Right kidney (tissue), 1 donor: ENCODE data around the gene ELOB.

Experiments
- DNase-seq: peaks from one replicate; pipeline ENCODE4 v3.0.0-alpha.2; 2016

ELOB gene

GRCh38 chr16:2749476-2749875, 27.6 kb downstream of the ELOB start:
- DNase-seq = no peak

DNA sequence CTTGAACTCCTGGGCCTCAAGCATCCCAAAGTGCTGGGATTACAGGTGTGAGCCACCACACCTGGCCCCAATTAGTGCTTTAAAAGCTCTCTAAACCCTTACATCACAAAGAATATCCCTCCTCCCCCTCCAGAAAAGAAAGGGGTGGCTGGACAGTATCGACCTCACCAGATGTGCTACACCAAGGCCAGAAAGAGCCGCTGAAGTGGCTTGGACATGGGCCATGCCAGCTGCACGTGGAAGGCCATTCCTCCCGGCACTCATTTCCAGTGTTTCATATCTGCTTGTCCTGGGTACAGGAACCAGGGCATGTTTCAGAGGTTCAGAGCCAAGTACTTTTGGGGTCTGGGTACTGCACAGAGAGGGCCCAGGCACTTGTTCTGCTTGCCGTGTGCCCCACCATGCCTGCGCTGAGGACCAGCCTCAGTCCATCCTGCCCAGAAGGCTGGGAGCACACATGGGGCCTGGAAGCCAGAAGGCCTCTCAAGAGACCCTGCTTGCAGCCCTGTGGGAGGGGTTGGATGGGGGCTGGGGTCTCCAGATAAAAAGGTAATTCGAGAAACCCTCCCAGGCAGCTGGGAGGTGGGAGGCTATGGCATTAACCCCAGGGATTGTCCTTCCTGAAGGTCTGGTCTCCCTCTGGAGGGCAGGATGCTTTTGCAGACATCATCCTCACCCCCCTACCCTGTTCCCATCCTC, 28.2 kb downstream of the ELOB start:
- no peak for DNase-seq

DNA sequence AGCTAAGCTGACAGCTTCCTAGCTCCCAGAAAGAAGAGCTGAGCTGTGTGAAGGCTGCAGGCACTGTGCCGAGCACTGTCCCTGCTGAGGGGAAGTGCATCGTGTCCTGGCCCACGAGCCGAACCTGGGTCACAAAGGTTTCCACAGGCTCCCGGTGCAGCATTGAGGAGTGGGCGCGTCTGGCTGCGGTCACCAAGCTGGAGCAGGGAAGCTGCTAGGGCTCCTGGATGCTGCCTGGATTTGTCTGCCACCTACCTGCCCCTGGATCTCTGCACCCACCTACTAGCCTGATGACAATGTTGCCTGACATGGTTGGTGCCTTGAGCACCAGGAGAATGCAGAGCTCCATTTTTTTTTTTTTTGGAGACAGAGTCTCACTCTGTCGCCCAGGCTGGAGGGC, 31.1 kb downstream of the ELOB start:
- DNase-seq = no peak

DNA sequence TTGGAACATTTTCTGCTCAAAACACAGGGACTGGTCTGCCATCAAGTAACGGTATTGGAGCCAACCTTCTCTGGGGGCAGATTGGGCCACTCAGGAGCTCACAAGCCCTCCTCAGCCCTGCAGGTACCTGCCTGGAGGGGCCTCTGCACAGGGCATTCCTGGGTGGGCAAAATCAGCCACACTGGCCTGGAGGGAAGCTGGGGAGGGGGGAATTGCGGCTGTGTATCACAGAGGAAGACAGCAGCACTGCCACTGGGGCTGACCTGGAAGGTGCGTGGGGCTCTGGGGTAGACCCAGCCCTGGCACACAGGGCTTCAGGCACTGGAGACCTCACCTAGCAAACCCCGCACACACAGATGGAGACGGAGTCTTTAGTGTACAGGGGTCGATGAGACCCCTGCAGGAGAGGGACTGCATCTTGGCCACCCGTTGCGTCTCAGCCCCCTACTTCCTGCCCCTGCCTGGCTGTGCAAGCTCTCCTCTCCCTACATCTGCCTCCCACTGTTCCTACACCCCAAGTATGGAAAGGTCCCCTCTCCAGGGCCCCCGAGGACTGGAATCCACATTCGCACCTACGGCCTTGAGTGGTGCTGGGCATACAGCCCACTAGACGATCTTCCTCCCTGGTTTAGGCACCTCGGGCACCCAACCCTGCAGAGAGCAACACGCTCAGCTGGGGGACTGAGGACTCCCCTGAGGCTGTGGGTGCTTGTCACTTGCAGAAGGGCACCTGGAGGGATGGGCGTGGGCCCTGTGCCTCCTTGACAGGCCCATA, 31.8 kb downstream of the ELOB start:
- DNase-seq = no peak

GRCh38 chr16:2744711-2745110, 32.4 kb downstream of the ELOB start:
- DNase-seq = no peak

GRCh38 chr16:2743007-2743810, 33.9 kb downstream of the ELOB start:
- no peak for DNase-seq

DNA sequence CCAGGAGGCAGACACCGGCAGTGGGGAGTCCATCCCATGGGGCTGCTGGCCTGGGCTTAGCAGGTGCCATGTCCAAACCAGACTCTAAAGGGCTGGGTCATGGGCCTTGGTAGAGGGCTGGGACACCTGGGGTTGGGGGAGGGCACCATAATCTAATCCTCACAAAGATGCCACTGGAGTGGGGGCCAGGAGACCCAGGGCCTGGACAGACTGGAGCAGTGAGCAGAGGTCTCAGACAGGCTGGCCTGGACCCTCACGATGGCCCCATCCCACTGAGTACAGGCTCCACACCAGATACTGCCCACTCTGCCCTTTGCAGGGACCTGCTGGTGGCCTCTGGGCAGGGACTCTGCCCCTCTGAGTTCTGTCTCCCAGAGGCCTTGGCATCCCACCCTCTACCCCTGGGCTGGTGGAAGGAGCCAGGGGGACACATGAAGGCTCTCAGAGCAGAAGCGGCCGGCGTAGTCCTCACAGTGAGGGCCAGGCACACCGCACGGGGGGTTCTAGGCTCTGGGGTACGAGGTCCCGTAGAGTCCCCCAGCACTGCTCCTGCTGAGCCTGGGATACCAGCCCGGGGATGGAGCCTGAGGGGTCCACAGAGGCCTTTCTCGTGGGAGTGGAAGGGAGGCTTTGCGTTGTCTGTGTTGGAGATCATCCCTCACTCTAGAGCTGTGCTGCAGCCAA, 34.6 kb downstream of the ELOB start:
- no peak for DNase-seq

DNA sequence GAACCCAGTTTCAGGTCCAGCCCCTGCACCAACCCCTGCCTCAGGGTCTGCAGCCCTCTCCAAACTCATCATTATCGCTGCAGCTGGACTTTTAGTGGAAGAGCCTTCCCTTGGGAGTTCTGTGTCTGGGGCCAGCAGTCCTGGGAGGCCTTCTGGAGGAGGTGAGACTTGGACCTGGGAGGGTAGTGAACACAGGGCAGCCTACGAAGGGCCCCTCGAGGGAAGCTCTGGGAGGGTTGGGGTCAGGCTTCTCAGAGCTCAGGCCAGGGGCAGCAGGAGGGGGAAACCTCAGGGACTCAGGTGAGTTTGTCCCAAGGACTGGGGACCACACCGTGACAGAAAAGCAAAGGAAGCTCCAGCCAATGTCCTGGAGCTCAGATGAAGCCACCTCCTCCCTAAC, 35.9 kb downstream of the ELOB start:
- DNase-seq = no peak

GRCh38 chr16:2740476-2740875, 36.6 kb downstream of the ELOB start:
- DNase-seq = no peak

GRCh38 chr16:2739625-2740430, 37.3 kb downstream of the ELOB start:
- no peak for DNase-seq

- DNase-seq = no peak
Observed at GRCh38 chr16:2738615-2739014, 38.5 kb downstream of the ELOB start.

DNA sequence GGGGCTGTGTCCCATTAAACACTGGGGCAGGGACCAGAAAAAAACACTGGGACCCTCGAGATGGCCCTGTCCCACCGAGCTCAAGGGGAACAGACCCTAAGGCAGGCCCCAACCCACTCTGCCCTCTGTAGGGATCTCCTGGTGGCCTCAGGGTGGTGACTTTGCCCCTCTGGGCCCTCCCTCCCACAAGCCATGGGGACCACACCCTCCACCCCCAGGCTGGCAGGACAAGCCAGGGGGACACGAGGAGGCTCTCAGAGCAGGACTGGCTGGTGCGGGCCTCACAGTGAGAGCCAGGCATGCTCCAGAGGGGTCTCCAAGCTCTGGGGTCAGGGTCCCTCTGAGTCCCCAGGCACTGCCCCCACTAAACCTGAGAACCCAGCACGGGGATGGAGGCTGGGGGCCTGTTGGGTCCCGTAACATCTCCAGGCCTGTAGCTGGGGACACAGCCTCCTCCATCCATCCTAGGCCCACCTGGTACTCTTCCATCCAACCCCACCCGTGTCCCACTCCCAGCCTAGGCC, 39.1 kb downstream of the ELOB start:
- no peak for DNase-seq

DNA sequence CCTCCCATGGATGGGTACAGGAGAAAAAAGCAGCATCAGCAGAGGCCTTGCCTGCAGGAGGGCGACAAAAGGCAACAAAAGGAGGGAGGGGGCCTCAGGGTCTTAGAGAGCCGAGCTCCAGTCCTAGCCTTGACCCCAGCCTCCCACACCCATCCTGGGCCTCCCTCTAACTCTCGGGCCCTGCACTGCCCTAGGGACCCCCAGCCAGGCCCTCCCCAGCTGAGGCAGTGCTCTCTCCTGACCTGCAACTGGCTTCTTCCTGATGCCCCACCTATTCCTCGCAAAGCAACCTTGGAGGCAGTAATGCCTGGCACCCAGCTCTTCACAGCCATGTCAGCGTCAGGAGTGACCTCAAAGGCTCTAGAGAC, 39.9 kb downstream of the ELOB start:
- DNase-seq = no peak

GRCh38 chr16:2736476-2737237, 40.4 kb downstream of the ELOB start:
- no peak for DNase-seq

GRCh38 chr16:2734844-2735515, 42.1 kb downstream of the ELOB start:
- no peak for DNase-seq

DNA sequence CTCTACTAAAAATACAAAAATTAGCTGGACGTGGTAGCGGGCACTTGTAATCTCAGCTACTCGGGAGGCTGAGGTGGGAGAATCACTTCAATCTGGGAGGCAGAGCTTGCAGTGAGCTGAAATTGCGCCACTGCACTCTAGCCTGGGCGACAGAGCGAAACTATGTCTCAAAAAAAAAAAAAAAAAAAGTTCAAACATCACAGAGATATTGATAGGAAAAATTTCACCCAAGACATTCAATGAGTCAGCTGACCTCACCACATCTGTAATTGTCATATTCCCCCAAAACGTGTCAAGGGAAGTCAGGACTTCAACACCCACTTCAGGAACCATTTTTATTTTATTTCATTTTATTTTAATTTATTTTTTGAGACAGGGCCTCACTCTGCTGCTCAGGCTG, 49.0 kb downstream of the ELOB start:
- DNase-seq = no peak

GRCh38 chr16:2726923-2727322, 50.2 kb downstream of the ELOB start:
- no peak for DNase-seq

- DNase-seq = no peak
Observed at GRCh38 chr16:2724816-2725348, 52.2 kb downstream of the ELOB start.

DNA sequence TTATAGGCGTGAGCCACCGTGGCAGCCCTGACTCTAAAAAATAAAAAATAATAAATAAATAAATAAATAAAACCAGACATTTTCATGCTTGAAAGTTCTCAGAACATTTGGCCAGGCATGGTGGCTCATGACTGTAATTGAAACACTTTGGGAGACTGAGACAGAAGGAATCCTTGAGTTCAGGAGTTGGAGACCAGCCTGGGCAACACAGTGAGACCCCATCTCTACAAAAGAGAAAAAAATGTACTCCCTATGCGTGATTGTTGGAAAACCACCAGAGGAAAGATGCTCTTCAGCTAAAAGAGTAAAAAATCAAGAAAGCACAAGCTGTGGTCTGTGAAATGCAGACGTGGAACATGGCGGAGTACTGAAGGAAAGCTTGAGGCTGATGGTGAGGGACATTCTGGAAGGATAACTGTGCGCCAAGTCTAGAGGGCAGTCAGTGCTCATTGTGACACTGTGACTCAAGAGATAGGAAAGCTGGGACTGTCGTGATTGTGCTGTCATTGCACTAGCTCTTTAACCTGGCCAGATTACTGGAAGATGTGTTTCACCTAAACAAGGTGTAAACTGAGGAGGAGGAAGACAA, 52.9 kb downstream of the ELOB start:
- no peak for DNase-seq
